ENCODE data around the gene RMDN2. TPM values are rescaled to one million over a fixed set of nuclear protein-coding genes. Genes with fewer than 3 reads are reported as not detected.

The RMDN2 gene
- total RNA-seq, 1 donor = 9.6 TPM

DNA sequence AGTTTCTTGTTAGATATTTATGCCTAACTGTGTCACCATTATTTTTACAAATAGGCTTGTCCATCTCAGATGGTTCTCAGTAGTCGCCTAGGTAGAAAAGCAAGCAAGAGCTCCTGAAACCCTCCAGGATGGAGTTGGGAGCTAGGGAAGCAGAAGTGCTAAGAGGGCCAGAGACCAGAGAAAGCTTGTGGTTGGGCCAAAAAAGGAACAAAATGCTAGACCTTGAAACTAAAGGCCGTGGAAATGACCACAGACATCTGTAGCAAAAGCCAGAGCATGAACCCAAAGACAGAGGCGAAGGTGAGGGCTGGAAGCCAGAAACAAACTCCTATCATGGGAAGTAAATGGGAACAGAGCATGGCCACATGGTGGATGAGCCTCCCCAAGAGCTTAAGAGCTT, 29.9 kb upstream of the RMDN2 start:
- no peak overlapping the region for H3K4me3 ChIP-seq (ENCODE audit: low read depth, low read length)
- TF ChIP-seq, protein P1, sequence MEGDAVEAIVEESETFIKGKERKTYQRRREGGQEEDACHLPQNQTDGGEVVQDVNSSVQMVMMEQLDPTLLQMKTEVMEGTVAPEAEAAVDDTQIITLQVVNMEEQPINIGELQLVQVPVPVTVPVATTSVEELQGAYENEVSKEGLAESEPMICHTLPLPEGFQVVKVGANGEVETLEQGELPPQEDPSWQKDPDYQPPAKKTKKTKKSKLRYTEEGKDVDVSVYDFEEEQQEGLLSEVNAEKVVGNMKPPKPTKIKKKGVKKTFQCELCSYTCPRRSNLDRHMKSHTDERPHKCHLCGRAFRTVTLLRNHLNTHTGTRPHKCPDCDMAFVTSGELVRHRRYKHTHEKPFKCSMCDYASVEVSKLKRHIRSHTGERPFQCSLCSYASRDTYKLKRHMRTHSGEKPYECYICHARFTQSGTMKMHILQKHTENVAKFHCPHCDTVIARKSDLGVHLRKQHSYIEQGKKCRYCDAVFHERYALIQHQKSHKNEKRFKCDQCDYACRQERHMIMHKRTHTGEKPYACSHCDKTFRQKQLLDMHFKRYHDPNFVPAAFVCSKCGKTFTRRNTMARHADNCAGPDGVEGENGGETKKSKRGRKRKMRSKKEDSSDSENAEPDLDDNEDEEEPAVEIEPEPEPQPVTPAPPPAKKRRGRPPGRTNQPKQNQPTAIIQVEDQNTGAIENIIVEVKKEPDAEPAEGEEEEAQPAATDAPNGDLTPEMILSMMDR (IDR thresholded peaks at IDR 0.05; ENCODE audit: insufficient read depth, low read length) = no peak
- no peak for DNase-seq (ENCODE audit: low read depth)

DNA sequence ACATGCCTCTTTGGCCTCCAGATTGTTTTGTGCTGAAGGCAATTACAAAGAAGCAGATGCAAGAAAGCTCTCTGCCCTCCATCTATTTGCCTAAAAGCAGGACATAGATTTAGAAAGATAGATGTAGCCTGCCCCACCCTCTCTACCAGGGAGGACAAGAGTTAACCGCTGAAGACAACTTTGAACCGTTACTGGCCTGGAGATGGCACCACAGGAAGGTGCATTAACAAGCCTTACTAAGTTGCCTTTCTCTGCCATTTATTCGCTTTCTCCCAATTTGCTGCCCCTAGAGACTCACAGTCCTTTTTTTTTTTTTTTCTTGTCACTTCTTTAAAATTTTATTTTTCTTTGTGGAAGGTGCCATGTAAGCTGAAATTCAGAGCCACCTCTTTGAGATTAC, 28.8 kb upstream of the RMDN2 start:
- H3K4me3 ChIP-seq (ENCODE audit: low read depth, low read length) = no peak overlapping the region
- TF ChIP-seq, protein P1 (IDR thresholded peaks at IDR 0.05; ENCODE audit: insufficient read depth, low read length) = no peak
- no peak for DNase-seq (ENCODE audit: low read depth)

DNA sequence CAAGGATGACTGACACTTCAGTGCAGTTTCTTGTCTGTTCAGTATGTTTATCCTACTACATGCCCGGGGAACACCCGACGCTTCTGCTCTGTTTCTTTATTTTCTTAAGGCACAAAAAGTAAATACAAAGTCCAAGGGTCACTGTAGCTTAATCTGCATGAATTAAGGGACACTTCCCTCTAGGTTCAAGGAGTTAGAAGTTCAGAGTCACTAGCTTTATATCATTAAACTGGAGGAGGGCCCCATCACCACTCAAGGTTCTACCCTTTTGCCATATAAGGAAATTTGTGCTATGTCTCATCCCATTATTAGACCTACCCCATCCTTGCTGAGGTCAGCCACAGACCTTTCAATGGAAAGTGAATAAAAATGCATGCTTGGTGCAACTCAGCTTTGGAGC, 27.6 kb upstream of the RMDN2 start:
- no peak overlapping the region for H3K4me3 ChIP-seq (ENCODE audit: low read depth, low read length)
- DNase-seq (ENCODE audit: low read depth) = no peak
- TF ChIP-seq, protein P1 (IDR thresholded peaks at IDR 0.05; ENCODE audit: insufficient read depth, low read length) = no peak

DNA sequence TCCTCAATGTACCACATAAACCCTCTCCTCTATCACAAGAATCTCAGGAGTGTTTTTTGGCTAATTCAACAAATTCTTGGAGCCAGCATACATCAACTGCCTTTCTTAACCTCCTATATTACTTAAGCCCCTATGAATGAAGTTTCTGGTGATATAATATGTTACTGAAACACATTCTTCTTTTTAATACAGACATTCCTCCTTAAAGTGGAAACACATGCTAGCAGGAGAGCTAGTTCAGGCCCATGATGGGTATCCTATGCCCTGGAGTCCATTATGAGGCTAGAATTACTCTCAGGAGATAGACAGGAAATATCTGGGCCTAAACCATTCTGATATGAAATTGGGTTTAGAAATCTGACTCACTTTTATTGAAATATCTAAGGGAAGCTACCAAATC, 26.6 kb upstream of the RMDN2 start:
- no peak for DNase-seq (ENCODE audit: low read depth)

DNA sequence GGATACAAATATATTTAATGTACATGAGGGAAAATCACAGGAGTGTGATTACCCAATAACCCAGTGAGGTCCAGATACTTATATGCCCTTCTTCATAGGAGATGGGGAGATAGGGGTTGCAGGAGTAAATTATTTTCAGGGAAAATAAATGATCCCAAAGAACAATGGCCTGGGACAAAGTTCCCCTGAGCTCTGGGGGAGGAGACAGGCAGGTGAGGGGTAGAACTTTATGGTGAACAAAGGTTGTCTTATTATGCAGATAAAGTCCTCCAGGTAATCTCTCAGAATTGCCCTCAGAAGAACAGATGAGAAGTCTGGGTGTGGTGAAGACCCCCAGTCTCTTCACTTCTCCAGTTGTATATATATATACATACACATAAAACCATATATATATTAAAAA, 22.1 kb upstream of the RMDN2 start:
- no peak overlapping the region for H3K4me3 ChIP-seq (ENCODE audit: low read depth, low read length)
- no peak for DNase-seq (ENCODE audit: low read depth)
- TF ChIP-seq, protein P1 (IDR thresholded peaks at IDR 0.05; ENCODE audit: insufficient read depth, low read length) = no peak

More for the DNA sequence above, 26.6 kb upstream of the RMDN2 start:
- TF ChIP-seq, protein P1 (IDR thresholded peaks at IDR 0.05; ENCODE audit: insufficient read depth, low read length) = no peak
- no peak overlapping the region for H3K4me3 ChIP-seq (ENCODE audit: low read depth, low read length)

DNA sequence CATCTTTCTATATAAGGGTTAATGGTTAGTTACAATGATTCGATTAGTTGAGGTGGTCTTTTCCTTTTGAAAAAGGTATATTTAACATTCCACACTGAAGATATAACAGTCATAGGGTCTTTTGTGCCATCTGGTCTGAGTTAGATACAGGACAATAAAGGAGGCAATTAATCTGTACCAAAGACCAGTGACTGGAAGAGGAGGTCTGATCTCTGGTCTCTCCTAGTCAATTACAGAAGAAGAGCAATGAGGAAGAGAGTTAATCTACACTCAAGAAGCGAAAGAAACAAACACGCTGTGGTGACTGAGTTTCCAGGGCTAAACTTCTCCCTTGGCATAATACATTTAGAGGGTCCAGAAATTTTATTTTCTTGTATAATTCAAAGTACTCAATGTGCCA, 20.7 kb upstream of the RMDN2 start:
- TF ChIP-seq, protein P1 (IDR thresholded peaks at IDR 0.05; ENCODE audit: insufficient read depth, low read length) = no peak
- H3K4me3 ChIP-seq (ENCODE audit: low read depth, low read length) = no peak overlapping the region
- no peak for DNase-seq (ENCODE audit: low read depth)

DNA sequence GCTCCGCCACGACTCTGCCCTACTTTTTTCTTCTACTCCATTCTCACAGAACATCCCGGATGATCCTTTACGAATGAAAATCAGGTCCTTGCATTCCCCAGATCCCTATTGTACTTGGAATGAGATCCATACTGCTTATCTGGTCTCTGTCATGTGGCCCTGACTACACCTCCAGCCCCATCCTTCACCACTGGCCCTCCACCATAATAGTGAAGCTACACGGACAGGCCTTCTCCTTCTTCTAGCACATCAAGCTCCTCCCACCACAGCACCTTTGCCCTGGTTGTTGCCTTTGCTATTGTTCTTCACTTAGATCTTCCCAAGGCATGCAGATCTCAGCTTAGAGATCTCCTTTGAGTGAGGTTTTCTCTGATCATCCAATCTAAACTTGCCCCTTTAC, 20.1 kb upstream of the RMDN2 start:
- no peak for DNase-seq (ENCODE audit: low read depth)
- no peak overlapping the region for H3K4me3 ChIP-seq (ENCODE audit: low read depth, low read length)
- TF ChIP-seq, protein P1 (IDR thresholded peaks at IDR 0.05; ENCODE audit: insufficient read depth, low read length) = no peak
